Right atrium auricular region (tissue), 2 donors: ENCODE results near the gene ERGIC1. TPM values are rescaled to one million over a fixed set of nuclear protein-coding genes. Genes with fewer than 3 reads are reported as not detected.
A peak's percentile ranks its signal among the peaks of the same experiment; 100 is the strongest.

Experiments used
- DNase-seq: peaks from one replicate; pipeline ENCODE4 v3.0.0-alpha.2; 2019; ENCODE audit warnings: low spot score
- H3K27ac ChIP-seq, 2 donors: fragments of 200-600 bp; sonication (generic); 1 replicate in 1 of 2; 2 replicates in 1 of 2; pipeline ENCODE4 v1.5.1; 2016 to 2019
- H3K27me3 ChIP-seq, 2 donors: fragments of 200-600 bp; sonication (generic); one replicate each; pipeline versions ENCODE4 v1.5.1 to v1.6.0; 2017 to 2019
- H3K36me3 ChIP-seq: fragments of 200-600 bp; sonication (generic); one replicate; pipeline ENCODE4 v1.5.1; 2016
- H3K4me1 ChIP-seq, 2 donors: fragments of 200-600 bp; sonication (generic); one replicate each; pipeline versions ENCODE4 v1.5.1 to v1.6.0; 2017 to 2019
- H3K4me3 ChIP-seq, 2 donors: fragments of 200-600 bp; sonication (generic); 1 replicate in 1 of 2; 2 replicates in 1 of 2; pipeline ENCODE4 v1.5.1; 2017 to 2019; ENCODE audit warnings: mild to moderate bottlenecking in 1 of 2, moderate library complexity in 1 of 2
- H3K9me3 ChIP-seq, 2 donors: fragments of 200-600 bp; sonication (generic); one replicate each; pipeline ENCODE4 v1.5.1; 2019
- total RNA-seq, 2 donors: library from RNA; depleted of rRNA; stranded (reverse); fragments of >200 nt; gene quantifications; one replicate each; pipeline ENCODE4 v1.1.0, GENCODE V29; 2016
- TF ChIP-seq, protein P1 (sequence below), 2 donors: fragments of 200-600 bp; sonication (generic); IDR thresholded peaks; one replicate each; pipeline ENCODE4 v1.5.1; 2019; ENCODE audit warnings: antibody characterized with exemption in 2 of 2

The ERGIC1 gene
- total RNA-seq, 2 donors from 2014 or later = 70.7 to 113 TPM

GRCh38 chr5:172867761-172868435 lies 33.8 kb downstream of the ERGIC1 start:
- DNase-seq = no peak
- H3K27ac ChIP-seq = peak overlapping the region; percentile 86 to 96
- H3K36me3 ChIP-seq = no peaks in the 10 kb centered on the region
- no peak overlapping the region for H3K4me3 ChIP-seq
- no peaks in the 10 kb centered on the region for H3K27me3 ChIP-seq
- peaks cover 0 to 85% of the 10 kb centered on the region in 2 donors for H3K4me1 ChIP-seq
- no peaks in the 10 kb centered on the region for H3K9me3 ChIP-seq
- TF ChIP-seq, protein P1, sequence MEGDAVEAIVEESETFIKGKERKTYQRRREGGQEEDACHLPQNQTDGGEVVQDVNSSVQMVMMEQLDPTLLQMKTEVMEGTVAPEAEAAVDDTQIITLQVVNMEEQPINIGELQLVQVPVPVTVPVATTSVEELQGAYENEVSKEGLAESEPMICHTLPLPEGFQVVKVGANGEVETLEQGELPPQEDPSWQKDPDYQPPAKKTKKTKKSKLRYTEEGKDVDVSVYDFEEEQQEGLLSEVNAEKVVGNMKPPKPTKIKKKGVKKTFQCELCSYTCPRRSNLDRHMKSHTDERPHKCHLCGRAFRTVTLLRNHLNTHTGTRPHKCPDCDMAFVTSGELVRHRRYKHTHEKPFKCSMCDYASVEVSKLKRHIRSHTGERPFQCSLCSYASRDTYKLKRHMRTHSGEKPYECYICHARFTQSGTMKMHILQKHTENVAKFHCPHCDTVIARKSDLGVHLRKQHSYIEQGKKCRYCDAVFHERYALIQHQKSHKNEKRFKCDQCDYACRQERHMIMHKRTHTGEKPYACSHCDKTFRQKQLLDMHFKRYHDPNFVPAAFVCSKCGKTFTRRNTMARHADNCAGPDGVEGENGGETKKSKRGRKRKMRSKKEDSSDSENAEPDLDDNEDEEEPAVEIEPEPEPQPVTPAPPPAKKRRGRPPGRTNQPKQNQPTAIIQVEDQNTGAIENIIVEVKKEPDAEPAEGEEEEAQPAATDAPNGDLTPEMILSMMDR (IDR thresholded peaks at IDR 0.05) = no peak

GRCh38 chr5:172868436-172868923 lies 34.4 kb downstream of the ERGIC1 start:
- H3K27ac ChIP-seq = peak overlapping the region; percentile 86 to 96
- no peaks in the 10 kb centered on the region for H3K36me3 ChIP-seq
- H3K9me3 ChIP-seq = no peaks in the 10 kb centered on the region
- TF ChIP-seq, protein P1 (IDR thresholded peaks at IDR 0.05) = no peak
- peak overlapping the region in 1 of 2 donors; percentile 7 for H3K4me3 ChIP-seq
- DNase-seq = no peak
- no peaks in the 10 kb centered on the region for H3K27me3 ChIP-seq
- peaks cover 0 to 91% of the 10 kb centered on the region in 2 donors for H3K4me1 ChIP-seq

DNA sequence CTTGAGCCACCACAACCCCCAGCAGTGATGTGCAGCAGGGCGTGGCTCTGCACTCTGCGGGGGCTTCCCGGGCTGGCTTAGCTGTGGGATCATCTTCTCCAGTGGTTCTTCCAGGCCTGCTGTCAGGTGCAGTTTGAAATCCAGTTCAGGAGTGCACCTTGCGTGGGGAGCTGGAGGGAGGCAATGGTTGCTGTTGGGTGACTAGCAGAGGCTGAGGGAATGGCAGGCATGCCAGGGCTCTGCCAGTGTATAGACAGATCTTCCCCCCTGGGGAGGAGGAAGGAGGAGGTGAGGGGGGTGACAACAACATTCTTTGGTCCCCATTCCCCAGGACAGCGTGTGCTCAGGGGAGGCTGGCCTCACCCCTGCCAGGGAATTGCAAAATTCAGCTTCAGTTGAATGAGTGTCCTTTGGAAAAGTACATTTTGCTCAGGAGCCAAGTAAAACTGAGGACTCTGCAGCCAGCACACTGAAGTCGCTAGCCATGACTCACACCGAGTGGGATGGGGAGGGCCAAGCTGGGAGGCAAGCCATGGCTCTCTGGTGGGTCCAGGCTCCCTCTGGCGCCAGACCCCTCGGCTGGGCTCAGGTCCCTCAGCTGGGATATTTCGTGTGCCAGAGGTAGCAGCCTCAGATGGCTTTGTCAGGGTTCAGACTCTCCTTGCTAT lies 35.0 kb downstream of the ERGIC1 start:
- TF ChIP-seq, protein P1 (IDR thresholded peaks at IDR 0.05) = peak in 1 of 2 donors; percentile 38
- peak overlapping the region; percentile 86 to 96 for H3K27ac ChIP-seq
- DNase-seq = peak; percentile 96
- H3K9me3 ChIP-seq = no peaks in the 10 kb centered on the region
- H3K27me3 ChIP-seq = no peaks in the 10 kb centered on the region
- H3K36me3 ChIP-seq = no peaks in the 10 kb centered on the region
- peak overlapping the region in 1 of 2 donors; percentile 7 for H3K4me3 ChIP-seq
- H3K4me1 ChIP-seq = peaks cover 0 to 95% of the 10 kb centered on the region in 2 donors

DNA sequence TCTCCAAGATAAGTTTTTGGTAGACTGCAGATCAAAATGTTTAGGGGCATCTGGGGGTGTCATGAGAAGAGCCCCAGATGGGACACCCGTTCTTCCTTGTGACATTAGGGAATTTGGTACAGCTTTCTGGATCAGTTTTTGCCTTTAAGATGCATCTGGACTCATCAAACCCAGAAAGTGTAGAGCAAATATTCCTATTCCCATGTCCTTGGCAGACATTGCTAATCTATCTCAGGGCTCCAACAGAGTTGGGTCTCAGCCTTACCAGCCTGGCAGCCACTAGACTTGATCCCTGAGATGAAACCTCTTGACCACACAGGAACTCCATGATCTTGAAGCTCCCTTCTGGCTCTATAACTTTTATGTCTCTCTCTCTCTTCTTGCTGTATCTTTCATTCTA lies 35.6 kb downstream of the ERGIC1 start:
- Histone ChIP-seq H3K9me3 (no peaks in the 10 kb centered on the region), H3K4me1 (peaks cover 0 to 92% of the 10 kb centered on the region in 2 donors), H3K27me3 (no peaks in the 10 kb centered on the region), H3K36me3 (no peaks in the 10 kb centered on the region), H3K4me3 (no peak overlapping the region), H3K27ac (peak overlapping the region; percentile 86 to 96)
- DNase-seq = no peak
- TF ChIP-seq, protein P1 (IDR thresholded peaks at IDR 0.05) = no peak

DNA sequence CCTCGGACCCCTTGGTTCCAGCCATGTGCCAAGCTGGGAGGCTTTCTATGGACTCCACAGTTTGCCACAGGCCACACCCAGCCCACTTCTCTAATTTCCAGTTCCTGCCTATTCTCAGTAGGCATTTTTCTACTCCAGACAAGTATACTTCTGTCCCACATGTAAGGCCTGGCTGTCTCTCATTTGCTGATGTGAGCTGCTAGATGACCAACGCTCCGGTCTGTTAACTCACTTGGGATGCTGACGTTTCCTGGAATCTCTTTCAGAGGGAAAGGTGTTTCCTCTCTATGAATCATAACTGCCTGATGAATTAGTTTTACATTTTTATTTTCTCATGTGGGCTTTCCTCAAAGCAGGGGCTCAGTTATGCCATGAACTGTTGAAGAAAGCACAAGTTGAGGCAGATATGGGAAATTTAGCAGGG lies 36.3 kb downstream of the ERGIC1 start:
- TF ChIP-seq, protein P1 (IDR thresholded peaks at IDR 0.05) = no peak
- peaks cover 0 to 86% of the 10 kb centered on the region in 2 donors for H3K4me1 ChIP-seq
- H3K36me3 ChIP-seq = no peaks in the 10 kb centered on the region
- H3K4me3 ChIP-seq = no peak overlapping the region
- H3K9me3 ChIP-seq = no peaks in the 10 kb centered on the region
- DNase-seq = peak; percentile 90
- H3K27me3 ChIP-seq = no peaks in the 10 kb centered on the region
- peak overlapping the region; percentile 86 to 96 for H3K27ac ChIP-seq
